HG03175 (cell line): Measurements from ENCODE around the gene FKBP14.
A peak's percentile ranks its signal among the peaks of the same experiment; 100 is the strongest.

Source experiments
- ATAC-seq: cut with Tn5 transposase; IDR thresholded peaks from one replicate; pipeline ENCODE4 v1.9.1; 2021; ENCODE audit warnings: mild to moderate bottlenecking, moderate library complexity; ENCODE audit not compliant: unreplicated experiment

The FKBP14 gene

DNA sequence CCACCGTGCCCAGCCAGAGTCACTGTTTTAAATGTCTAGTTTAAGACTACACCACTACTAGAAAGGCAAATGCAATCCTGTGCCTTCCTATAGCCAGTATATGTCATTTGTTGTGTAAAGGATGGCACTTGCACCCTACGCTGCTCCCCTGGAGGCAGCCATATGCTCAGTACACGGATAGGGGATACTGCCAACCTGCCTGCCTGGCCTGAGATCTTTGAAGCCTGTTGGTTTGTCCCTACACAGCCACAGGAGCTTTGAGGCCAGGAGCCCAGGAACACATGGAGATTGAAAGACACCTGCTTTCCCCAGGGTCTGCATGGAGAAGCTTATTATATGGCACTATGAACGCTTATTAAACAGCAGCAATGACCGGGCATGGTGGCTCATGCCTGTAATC lies 34.6 kb downstream of the FKBP14 start:
- ATAC-seq = no peak

- ATAC-seq = no peak
Observed at GRCh38 chr7:29990931-29991330, 35.6 kb downstream of the FKBP14 start.

DNA sequence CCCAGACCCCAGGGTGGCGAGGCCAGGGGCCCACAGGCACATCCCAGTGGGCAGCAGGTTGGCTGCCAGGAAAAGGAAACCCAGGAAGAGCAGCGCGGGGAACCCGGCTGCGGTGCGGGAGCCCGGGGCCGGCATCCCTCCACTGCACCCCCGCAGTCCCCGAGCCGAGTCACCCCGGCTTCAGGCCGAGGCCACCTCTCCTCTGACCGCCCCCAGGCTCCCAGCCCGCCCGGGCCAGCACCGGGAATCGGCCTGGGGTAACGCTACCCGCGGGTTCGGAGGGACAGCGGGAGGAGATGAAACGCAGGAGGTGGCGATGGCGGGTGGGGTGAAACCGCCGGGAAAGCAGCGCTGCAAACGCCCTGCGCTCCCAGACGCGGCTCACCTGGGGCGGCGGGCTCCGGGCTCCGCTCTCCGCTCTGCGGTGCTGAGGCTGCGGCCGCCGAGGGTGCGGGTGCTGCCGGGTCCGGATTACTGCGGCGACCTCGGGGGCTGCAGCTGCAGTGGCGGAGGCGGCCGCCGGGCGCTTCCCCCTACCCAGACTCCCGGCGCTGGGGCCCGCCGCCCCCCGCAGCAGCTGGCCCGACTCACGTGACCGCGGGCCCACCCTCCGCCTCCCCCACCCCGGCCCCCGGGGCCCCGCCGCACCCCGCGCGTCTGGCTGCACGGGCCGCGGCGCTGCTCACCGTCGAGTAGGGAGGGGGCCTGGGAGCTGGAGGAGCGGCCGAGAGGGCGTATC lies 37.1 kb downstream of the FKBP14 start, which contains the start of gene SCRN1:
Gene SCRN1, minus strand, starts transcription at position 545 of the 739 bp plus-strand sequence. CDS start 20,734 bp downstream, outside the sequence.
- peak; percentile 33 for ATAC-seq

DNA sequence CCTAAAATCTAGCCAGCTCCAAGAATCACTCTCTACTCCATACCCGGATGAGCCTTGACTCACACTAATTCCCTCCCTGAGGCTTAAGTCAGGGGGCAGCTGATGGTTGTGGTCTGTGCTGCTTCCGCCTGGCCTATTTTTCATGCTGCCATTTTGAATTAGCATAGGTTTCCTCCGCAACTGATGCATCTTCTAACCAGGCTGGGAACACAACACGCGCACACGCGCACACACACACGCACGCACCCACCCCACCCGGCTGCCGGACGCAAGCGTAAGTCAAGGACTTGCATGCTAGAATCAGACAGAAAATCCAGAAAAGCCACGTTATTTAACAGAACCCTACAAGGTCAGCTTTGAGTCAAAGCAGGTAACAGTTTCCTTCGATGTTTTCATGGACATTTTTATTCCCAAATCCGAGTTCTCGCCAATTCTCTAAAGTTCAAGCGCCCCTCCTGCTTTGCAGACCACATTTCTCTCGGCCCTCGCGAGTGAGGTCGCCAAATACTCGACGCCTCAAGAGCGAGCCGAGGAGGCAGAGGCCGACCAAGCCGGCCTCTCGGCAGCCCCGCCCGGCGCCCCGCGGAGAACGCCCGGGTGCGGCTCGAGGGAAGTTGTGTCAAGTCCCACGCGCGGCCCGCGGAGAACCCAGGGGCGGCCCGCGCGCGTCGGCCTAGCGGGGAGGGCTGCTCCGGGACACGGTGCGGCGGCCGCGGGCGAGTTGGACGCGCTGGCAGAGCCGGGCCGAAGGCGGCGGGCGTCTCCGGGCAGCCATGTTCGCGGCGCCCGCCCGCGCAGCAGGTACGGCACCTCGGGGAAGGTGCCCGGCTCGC lies 37.9 kb downstream of the FKBP14 start:
- ATAC-seq = peak; percentile 43

- no peak for ATAC-seq
Observed at GRCh38 chr7:29987811-29988317, 38.6 kb downstream of the FKBP14 start.

- ATAC-seq = no peak
Observed at GRCh38 chr7:29987083-29987482, 39.4 kb downstream of the FKBP14 start.

- no peak for ATAC-seq
Observed at GRCh38 chr7:29980151-29980550, 46.4 kb downstream of the FKBP14 start.

DNA sequence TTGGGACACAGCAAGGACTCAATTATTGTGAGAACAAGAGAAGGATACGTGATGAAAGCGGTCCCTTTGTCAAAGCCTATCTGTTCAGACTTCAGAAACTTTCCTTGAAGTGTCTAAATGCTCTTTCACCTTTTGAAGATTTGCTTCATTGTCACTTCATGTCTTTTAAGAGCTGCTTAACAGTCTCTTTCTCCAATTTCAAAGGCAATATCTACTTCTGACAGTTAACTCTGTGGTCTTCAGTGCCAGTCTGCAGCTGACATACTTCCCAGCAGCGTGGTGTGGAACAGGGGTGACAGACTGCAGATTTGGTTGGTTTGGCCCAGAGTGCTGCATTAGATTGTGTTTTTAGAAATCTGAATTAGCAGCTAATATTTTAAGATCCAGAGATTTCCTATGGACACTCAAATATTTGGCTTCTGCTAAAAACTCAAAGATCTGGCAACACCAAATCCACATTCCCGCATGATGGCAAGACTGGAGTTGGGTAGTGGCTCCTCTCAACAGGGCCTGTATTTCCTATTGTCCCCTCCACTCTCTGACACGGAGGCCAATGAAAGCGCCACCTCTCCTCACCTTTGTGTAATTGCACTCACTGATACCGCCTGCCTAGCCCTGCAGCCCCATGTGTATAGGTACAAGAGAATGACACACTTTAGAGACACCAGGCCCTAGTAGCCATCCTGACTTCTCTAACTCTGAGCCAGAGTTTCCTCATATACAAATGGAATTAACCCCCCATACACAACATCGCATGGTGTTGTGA lies 48.4 kb downstream of the FKBP14 start:
- ATAC-seq = no peak

GRCh38 chr7:29976673-29977415 lies 49.7 kb downstream of the FKBP14 start:
- ATAC-seq = no peak

GRCh38 chr7:29976266-29976665 lies 50.2 kb downstream of the FKBP14 start:
- no peak for ATAC-seq

DNA sequence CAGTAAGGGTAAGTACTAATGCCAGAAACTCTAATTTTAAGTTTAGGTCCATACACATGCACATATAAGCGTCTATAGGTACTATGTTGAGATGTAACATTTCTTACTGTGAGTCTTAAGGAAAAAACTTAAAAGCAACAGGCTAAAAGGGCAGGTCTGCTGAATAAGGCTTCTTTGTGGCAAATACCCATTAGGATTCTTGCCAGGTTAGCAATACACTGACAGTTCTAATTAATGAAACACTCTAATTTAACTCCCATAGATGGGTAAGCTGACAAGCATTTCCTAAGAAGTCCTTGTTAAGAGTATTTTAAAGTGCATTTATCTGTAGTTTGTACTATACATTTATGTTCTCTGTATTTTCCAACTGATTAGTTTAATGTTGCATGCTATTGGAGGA lies 50.9 kb downstream of the FKBP14 start:
- ATAC-seq = no peak

- no peak for ATAC-seq
Observed at GRCh38 chr7:29974286-29974685, 52.2 kb downstream of the FKBP14 start.

- ATAC-seq = no peak
Observed at GRCh38 chr7:29972315-29972669, 54.2 kb downstream of the FKBP14 start.

DNA sequence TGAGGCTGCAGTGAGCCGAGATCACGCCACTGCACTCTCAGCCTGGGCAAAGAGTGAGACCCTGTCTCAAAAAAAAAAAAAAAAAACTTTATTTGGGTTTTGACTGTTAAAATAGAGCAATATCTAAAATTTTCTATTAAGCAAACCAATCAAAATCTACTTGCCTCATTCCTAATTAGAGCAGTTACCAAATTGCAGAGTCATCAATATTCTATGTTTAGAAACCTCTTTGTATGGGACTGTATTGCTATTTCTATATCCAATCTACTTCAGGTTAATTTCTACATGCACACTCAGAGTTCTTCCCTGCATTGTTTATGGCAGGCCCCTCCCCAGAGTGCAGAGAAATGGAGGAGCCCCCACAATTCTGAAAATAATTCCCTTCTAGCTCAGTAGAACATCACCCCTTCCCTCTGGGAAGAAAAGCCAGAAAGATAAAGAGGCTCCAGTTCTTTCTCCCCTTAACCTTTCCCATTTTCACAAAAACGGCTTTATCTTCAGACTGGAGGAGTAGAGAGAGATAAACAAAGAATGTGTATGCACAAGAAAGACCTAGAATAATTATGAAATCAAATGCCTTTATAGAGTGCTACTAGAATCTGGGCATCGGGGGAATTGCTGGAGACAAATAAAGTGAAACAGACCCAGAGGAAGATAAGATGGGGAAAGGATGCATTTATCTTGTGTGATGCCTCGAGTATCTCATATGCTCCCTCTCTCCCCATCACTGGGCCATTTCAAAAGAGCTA lies 54.8 kb downstream of the FKBP14 start:
- ATAC-seq = no peak

- ATAC-seq = no peak
Observed at GRCh38 chr7:29970158-29970557, 56.3 kb downstream of the FKBP14 start.

GRCh38 chr7:29969738-29970137 lies 56.8 kb downstream of the FKBP14 start:
- no peak for ATAC-seq

DNA sequence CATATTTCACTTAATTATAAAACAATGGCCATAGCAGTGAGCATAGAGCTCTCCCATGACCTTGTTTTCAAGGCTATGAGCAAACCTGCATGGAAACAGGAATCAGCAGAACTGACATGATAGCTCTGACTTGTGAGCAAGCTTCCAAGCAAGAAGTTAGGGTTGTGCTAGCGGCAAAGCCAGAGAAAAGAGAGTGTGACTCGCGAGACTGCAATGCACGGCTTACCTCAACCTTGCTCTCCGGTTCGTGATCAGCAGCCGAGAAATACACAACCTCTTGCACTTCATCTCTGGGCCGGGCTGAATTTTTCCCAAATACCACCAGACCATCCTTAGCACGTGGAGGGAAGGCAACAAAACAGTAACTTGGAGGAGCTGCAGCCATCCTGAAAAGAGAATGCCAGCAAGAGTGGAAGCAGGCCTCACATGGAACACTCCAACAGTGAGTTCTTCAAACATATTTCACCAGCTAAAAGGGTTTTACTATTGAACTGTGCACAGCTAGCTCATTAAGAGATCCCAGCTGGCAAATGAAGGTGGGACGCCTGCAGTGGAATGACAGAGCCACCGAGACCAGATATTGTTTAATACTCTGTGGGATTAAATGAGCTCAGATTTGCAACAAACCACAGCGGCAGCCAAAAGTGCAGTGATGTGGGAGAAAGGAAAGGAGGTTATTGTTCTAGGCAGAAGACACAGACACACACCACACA lies 57.7 kb downstream of the FKBP14 start:
- no peak for ATAC-seq

DNA sequence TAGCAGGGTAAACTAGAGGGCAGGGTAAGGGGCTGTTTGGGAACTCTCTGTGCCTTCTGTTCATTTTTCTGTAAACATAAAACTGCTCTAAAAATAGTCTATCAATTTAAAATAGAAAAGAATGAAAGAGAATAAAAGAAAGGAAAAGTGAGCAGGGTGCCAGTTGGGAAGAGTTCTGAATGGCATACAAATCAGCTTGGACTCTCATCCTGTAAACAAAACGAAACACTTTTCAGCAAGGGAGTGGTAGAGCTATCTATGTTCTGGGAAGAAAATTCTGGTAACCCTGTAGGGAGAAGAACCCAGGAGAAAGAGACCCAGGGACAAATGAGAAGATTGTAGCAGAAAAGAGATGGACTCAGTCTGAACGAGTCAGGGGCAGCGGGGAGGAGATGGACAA lies 61.5 kb downstream of the FKBP14 start:
- no peak for ATAC-seq

- no peak for ATAC-seq
Observed at GRCh38 chr7:29962035-29962434, 64.5 kb downstream of the FKBP14 start.
